HG03442 (cell line): ENCODE results near the gene KRT32.

Experiments
- ATAC-seq: cut with Tn5 transposase; IDR thresholded peaks from one replicate; pipeline ENCODE4 v1.9.1; 2021; ENCODE audit warnings: mild to moderate bottlenecking, moderate library complexity; ENCODE audit not compliant: unreplicated experiment

Gene KRT32

DNA sequence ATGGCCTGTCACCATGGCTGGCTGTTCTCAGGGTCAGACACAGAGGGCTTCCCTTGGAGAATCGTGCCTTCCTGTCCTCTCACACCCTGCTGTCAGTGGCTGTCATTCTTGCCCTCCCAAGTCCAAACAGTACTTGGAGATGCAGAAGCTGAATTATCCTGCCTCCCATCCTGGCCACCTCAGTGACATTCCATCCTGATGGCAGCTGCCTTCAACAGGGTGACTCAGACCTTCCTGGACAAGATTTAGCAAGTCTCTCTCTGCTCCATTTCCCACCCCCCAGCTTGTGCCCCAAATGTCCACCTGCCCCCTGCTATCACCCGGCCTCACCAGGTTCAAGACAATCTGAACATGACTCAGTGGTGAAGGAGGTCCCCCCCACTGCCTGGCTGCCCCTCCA is 27.3 kb upstream of the KRT32 start:
- no peak for ATAC-seq

DNA sequence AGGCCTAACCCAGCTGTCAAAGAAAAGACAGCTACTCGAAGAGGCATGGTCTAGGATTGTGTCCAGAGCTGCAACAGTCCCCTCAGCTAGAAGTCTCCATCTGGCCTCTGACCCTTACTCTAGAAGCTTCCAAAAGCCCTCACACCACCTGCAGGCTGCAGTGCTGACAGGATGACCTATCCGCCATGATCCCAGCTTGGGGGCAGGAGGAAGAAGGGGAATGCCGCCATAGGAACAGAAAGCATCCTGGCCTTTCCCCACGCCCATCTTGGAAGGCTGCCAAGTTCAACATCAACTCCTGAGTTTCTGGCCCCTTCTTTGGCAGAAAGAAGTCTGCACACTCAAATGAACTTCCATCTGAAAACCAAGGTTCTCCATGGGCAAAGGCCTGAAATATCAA is 25.6 kb upstream of the KRT32 start:
- no peak for ATAC-seq

DNA sequence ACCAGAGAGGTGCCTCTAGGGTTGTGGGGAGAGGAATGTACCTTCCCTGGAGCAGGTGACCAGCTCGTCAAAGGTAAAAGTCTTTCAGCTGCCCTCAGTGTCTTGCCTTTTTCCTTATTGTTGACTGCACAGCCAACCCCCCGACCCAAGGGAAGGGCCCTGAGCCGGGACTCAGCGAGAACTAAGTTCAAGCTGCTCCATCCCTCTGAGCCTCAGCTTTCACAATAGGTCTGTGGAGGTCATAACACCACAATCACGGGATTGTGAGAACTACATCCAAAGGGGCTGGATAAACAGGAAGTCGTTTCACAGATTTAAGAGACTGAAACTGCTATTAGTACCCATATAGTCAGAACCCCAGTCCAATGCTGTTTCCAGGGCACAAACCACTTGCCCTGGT is 25.2 kb upstream of the KRT32 start:
- no peak for ATAC-seq

DNA sequence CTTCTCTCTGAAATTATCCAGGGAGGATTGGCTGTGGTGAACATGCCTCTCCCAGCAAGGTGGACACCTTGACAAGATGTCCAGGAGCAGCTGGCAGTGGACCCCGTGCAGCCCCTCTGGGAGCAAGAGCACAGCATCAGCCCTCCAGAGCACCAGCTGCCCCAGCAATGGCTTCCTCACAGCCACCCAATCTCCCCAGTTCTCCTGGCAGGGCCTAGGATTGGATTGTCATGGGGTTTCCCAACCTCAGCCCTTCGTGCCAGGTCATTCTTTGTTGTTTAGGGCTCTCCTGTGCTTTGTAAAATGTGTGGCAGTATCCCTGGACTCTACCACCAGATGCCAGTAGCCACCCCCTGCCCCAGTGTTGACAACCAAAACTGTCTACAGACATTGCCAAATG is 24.3 kb upstream of the KRT32 start:
- ATAC-seq = no peak

DNA sequence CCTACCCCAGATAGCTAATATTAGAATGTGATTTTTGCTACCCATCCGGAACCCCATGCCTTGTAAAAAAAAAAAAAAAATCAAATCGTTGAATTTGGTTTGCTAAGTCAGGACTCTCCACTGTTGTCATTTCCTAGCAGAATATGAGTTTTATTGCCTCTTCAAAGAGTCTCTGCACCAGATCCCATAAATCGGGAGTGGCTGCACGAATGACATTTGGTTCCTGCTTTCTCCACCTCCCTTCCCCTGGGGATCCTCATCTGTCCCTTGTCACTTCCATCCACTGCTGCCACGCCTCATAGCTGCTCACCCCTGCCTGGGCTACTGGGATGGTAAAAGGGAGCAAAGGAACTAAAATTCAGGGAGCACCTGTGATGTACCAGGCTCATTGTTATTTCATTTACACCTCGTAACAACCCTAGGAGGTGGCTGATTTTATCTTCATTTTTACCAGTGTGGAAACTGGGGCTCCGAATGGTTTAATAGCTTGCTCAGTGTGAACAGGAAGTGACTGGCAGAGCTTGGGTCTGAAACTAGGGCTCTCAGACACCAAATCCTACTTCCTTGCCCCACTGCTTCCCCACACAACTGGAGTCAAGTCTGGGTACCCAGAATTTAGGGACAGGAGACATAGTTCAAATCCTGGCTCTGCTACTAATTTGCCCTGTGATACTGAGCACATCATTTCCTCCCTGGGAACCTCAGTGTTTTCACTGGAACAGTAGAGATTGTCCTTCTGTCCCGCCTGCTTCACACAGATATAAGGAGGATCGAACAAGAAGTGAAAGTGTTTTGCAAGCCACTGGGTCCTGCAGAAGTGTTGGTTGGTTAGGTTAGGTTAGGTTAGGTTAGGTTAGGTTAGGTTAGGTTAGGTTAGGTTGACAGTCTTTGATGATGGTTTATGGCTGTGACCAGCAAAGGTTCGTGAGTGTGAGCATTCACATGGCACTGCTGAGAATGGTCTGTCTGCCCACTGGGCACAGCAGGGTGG is 23.1 kb upstream of the KRT32 start:
- ATAC-seq = no peak

DNA sequence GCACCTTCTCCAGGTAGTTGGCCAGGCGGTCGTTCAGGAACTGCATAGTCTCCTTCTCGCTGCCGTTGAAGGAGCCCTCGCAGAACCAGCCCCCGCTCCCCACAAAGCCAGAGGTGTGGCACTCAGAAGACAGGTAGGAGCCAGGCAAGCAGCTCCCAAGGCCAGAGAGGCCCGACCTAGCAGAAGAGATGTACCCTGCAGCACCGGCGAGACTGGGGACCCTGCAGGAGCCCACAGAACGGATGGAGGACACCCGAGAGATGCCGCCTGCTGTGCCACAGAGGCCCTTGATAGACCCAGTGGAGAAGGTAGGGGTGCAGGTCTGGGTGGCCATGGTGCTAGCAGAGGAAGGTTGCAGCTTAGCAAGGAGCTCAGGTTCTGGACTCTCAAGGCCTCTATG is 22.3 kb upstream of the KRT32 start, which contains the start of gene KRT36:
TSS of gene KRT36 (minus strand) at position 380 of the 400 bp plus-strand sequence. CDS start at position 334, 46 bp downstream.
- no peak for ATAC-seq

DNA sequence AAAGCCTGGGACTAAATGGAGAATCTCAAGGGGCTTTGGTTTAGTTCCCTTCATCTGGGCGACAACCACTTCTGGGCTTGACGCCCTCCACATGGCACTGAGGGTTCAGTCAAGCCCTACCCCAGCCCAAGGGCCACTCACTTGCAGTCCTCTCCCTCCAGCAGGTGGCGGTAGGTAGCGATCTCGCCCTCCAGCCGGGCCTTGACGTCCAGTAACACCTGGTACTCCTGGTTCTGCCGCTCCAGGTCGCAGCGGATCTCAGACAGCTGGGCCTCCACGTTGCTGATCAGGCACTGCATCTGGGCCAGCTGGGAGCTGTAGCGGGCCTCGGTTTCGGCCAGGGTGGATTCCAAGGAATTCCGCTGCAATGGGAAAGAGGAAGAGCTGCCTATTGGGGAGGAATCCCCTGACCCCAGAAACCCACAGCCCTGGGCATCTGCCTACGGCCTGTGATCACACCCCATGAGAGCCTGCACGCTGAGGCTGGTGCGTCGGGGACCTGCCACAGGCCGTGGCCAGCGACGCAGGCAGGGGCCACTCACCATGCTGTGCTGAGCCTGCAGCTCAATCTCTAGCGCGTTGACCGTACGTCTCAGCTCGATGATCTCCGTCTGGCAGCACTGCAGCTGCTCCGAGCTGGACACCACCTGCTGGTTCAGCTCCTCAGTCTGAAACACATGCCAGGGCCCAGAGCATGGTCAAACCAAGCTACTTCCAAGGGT is 19.8 kb upstream of the KRT32 start:
- ATAC-seq = no peak

DNA sequence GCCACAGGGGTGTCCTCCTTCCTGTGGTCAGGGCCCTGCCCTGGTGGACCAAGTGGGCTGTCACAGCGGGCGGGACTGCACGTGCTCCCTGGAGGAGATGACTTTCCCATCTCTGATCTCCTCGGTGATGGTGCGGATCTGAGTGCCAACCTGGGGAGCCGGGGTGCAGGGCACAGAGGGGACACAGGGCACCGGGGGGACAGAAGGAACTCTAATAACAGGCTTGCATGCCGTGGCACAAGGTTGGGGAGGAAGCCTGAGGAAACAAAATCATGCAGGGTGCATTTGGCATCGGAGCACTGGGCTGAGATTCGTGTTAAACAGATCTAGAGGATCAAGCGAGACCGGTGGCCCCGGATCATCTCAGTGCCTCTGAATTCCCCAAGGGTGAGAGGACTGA is 19.1 kb upstream of the KRT32 start:
- no peak for ATAC-seq

DNA sequence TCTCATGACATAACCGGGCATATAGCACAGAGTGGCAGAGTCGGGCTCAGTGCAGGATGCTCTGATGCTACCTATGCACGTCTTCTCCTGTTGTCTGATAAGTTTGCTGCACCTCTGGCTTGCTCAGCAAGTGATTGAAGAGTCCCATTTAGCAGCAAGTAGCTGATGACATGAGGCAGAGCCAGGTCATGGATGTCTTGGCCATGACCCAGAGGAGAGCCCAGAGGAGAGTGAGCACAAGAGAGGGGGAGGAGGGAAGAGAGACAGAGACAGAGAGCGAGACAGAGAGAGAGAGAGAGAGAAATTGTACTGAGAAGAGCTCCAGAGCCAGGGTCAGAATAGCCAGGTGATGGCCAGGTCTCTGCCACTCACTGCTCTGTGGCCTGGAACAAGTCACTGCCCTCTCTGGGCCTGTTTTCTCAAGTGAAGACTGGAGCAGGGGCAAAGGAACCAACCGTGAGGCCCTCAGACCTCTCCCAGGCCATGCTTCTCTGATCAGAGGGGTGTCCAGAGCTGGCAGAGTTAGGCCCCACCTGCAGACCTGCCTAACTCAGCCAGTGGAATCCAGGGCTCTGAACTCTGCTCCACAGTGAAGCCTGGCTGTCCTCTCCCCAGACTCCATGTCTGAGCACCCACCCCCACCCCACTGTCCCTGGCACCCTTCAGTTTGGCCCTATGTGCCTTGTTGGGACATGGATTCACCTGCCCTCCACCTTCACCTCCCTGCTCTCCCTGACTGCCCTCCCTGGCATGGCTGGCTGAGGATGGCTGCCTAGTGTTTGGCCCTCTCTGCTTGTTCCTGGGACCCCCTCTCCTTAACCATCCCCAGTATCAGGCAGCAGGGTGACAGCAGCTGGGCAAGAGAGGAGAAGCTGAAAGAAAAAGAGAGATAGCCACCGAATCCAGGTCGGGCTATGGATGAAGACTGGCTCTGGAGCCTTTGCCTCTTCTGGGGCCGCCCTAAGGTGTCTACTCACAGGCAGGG is 18.0 kb upstream of the KRT32 start:
- ATAC-seq = no peak

DNA sequence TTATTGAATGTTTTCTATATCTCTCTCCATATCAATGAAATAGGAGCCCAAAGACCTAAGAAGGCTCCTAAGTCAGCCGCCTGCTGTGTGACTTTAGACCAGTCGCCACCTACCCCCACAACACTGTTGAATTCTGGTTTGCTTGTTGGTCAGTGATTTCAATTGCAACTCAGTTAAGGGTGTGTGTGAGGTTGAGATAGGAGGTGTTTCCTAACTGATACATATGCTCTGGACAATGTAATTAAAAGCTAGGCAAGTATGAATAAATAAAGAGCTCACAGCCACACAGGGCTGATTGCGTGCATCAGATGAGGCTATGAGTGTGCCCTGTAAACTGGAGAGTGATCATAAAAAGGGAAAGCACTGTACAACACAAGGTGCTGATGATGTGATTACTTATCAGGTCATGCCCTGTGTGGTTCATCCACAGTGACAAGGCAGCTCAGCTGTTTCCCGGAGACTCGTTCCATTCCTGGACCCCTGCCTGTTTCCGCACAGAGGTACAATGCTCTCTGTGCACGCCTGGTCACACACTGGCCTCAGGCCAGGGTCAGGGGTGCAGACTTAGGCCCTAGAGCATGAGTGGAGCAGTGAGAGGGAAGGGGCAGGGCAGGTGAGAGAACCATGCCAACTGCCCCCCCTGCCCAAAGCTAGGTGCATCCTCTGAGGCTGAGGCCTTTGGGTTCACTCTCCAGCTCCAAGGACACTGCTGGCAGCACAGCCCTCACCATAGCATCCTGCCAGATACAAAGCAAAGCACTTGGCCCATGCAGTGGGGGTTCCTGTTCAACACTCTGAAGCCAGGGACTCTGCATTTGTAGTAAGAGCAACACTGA is 17.0 kb upstream of the KRT32 start:
- ATAC-seq = no peak

DNA sequence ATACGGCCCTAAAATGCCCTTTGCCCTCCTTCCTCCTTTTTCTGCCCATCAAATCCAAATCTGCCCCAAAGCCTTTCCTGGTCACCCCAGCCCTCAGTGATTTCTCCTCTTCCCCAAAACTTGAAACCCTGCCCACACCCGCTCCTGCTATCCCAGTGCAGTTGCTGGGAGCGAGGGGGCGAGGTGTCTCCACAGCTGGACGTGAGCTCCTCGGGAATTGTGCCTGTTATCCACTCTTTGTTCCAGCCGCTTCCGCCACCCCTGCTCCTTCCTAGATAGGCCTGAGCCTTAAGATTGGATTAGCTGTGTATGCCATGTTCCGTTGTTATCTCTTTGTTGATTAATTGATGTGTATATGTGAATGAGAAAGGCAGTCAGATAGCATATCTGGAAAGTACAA is 16.3 kb upstream of the KRT32 start:
- ATAC-seq = no peak

DNA sequence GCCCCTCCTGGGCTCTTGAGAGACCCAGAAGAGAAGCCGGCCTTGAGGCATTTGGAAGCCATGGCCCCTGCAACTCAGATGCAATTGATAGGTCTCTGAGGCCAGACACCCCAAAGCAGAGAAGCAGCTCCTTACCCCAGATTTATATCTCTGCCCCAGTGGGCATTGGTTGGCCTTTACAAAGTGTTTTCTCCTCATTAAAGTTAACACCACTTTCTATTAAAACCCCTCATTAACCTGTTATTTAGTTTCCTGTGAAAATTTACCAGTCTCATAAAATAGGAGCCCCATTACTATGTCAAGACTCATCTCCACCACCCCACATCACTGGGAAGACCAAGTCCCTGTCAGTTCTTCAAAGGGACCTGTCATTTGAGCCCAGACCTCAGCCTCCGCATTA is 13.8 kb upstream of the KRT32 start, which contains the start of gene KRT35:
TSS of gene KRT35 (minus strand) at position 116 of the 400 bp plus-strand sequence. CDS start at position 62, 54 bp downstream.
- no peak for ATAC-seq

DNA sequence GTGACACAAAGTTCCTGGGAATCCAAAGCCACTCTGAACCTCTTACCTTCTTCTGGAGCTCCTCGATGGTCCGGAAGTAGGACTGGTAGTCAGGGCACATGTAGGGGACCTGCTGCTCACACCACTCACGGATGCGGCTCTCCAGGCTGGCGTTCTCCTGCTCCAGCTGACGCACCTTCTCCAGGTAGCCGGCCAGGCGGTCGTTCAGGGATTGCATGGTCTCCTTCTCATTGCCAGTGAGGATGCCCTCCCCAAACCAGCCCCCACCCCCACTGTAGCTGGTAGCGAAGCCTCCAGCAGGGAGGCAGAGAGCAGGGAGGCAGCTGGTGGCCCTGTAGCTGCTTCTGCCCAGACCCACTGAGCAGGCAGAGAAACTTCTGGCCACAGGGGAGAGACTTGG is 13.4 kb upstream of the KRT32 start:
- no peak for ATAC-seq

DNA sequence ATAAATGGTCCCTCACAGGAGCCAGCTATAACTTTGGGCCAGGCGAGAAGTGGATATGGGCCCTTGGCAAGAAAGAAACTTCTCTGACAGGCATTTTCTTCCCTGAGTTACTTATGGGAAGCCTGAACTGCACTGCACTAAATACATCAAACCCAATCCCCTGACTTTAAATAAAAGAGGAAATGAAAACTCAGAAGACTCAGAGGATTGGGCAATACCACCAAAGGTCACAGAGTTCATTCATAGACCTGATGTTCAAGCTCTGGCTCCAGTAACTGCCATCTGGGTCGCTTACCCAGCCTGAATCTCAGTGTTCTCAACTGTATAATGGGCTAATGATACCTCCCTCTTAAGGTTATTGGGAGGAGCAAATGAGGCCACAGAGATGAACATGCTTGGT is 12.9 kb upstream of the KRT32 start:
- no peak for ATAC-seq

DNA sequence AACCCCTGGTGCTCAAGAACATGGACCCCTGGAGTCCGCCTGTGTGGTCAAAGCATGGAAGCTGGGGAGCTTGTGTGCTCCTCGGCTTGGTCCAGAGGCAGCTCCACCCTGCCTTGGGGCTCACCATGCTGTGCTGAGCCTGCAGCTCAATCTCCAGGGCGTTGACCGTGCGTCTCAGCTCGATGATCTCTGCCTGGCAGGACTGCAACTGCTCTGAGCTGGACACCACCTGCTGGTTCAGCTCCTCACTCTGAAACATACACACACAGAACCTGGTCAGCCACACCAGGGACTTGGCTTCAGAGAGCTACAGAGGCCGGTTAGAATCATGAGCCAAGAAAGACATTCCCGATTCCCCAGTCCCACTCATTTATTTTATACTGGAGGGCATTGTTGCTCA is 11.1 kb upstream of the KRT32 start:
- ATAC-seq = no peak

DNA sequence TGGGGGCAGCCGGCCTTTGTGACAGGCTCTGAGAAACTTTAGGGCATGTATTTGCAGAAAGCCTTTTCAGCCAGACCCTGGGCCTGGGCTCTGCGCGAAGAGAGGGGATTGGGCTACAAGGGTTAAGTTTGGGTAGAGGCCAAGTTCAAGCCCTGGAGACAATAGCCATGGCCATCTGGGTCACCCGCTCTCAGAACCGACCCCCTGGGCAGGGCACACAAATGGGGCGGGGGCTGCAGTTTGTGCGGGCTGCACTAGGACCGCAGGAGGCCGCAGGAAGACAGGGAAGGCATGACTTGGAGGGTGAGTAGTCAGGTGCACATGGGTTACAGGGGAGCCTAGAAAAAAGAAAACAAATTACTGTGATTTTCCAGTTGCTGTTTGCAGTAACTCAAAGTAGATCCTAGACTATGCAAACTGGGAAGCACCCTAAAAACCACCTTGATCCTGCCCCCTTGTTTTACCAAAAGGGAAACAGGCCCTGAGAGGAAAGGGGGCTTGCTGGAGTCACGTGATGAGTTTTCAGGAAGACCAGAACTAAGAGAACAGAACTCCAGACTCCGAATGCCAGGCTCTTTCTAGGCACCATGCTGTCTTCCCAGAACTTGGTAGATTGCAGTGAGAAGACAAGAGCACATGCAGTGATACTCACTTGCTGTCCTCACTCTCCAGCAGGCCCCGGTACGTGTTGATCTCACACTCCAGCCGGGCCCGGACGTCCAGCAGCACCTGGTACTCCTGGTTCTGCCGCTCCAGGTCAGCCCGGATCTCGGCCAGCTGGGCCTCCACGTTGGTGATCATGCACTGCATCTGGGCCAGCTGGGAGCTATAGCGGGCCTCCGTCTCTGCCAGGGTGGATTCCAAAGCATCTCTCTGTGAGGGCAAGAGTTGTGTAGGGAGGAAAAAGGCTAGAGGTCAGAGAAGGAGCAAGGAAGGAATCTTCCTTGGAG is 10.0 kb upstream of the KRT32 start:
- ATAC-seq = no peak

DNA sequence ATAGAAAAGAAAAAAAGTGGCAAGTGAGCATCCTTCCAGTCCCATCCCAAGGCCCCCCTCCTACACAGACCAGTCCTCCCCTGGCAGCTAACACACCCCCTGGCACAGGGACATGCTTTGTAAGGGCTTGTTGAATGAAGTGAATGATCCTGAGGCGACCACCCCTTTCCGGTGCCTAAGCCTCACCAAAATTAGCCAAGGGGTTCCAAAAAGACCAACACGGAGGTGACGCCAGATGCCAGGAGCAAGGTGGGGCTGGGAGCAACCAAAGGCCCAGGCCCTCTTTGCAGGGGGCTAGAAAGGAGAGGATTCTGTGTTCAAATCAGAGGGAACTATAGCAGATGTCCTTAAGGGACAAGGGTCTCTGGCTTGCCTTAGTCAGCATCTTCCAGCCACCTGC is 8.2 kb upstream of the KRT32 start:
- ATAC-seq = no peak

DNA sequence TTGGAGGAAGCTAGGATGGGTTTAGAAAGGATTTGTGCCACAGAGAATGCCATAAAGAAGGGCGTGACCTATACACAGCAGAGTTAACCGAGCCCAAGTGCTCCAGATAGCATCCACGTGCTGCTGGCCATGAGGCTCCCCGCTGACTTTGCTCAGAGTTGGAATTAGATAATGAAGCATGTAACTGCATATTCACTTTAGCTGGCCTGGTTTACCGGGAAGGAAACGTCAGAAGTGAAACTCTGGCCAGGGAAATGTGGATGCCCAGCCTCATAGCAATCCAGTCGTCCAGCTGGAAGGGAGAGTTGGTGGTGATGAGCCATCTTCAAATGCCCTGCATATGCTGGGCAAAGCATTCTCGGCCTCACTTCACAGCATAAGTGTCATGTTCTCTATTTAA is 7.7 kb upstream of the KRT32 start:
- ATAC-seq = no peak

DNA sequence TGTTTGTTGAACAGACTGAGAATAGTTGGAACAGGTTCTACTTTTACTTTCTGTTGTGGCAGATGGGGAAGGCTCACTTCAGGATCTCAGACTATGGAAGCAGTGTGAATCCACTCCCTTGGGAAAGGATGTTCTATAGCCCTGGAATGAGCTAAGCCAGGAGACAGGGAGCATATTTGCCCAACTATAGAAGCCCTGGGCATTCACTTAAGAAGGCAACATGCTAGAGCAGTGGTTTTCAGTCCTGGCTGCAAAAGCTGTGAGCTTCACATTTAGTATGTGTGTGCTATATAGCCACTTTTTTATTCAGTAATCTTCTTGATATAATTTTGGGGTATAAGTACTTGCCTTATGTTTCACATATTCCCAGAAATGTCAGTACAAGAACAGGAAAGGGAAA is 1.2 kb upstream of the KRT32 start:
- no peak for ATAC-seq
